NB4 (cell line): ENCODE results near the gene MED15.

Source experiments
- CTCF ChIP-seq: IDR thresholded peaks from one replicate; pipeline ENCODE4 v1.5.1; 2012; ENCODE audit warnings: low read depth, low read length
- POLR2A ChIP-seq: IDR thresholded peaks from 2 replicates; pipeline ENCODE4 v1.6.1; 2011; ENCODE audit warnings: mild to moderate bottlenecking; ENCODE audit not compliant: insufficient read length; ENCODE audit errors: extremely low read depth

GRCh38 chr22:20464096-20464614 is 43.3 kb upstream of the MED15 start:
- TF ChIP-seq POLR2A: no peak
- no peak for TF ChIP-seq CTCF
